HCT116 (cell line): Measurements from ENCODE around the gene IFT52. TPM values are rescaled to one million over a fixed set of nuclear protein-coding genes. Genes with fewer than 3 reads are reported as not detected.
"Not testable (repeated sequence)": the region's sequence is repeated elsewhere in the genome, so short reads cannot be mapped to it uniquely, and the experiment has no call there.

Experiments
- ATAC-seq: fragments of 200-7000 bp; cut with Tn5 transposase; 2 replicates; pipeline ENCODE4 v1.9.1; 2020; ENCODE audit warnings: mild to moderate bottlenecking, moderate library complexity
- BruUV-seq: library from RNA; stranded (reverse); fragments of 400-500 nt; replicated peaks from 2 replicates; lab custom pipeline; 2021; lab: Mats Ljungman, UMichigan
- CTCF ChIA-PET: fragments of 300-600 bp; sonication (Branson Sonifier 250); formaldehyde crosslinking; loops from one replicate; lab custom pipeline; 2021; ENCODE audit warnings: antibody characterized with exemption; lab: Charles Lee
- POLR2A ChIA-PET: fragments of 300-600, 350-600 bp; sonication (Branson Sonifier 250); formaldehyde crosslinking; loops from one replicate; lab custom pipeline; 2021; ENCODE audit warnings: antibody characterized with exemption; lab: Charles Lee
- RAD21 ChIA-PET, 2 experiments: fragments of 300-600 bp; sonication (Branson Sonifier 250); formaldehyde crosslinking; loops; one replicate each; lab custom pipeline; 2023; ENCODE audit warnings: low total read pairs in 2 of 2; ENCODE audit not compliant: uncharacterized antibody in 2 of 2, unreplicated experiment in 2 of 2, low non-redundant PET in 1 of 2; lab: Charles Lee
- DNase-seq: peaks from one replicate; pipeline ENCODE4 v3.0.0-alpha.2; 2010; ENCODE audit warnings: low read depth, low spot score
- H2AFZ ChIP-seq: fragments of 200-600 bp; shearing (Covaris generic), sonication (generic); 2 replicates; pipeline ENCODE4 v1.6.1; 2017; ENCODE audit warnings: low read depth, mixed run types, mixed read lengths, antibody characterized with exemption, low read length; ENCODE audit not compliant: poor library complexity, severe bottlenecking
- H3K27ac ChIP-seq: 2 replicates; pipeline ENCODE4 v1.5.1; 2012; ENCODE audit warnings: low read depth, low read length
- H3K27me3 ChIP-seq: fragments of 200-600 bp; sonication (generic); 2 replicates; pipeline ENCODE4 v1.6.1; 2016; ENCODE audit warnings: mixed run types, low read length, mixed read lengths; ENCODE audit not compliant: insufficient read depth
- H3K36me3 ChIP-seq, 2 experiments: fragments of 200-500 bp in 1 of 2; fragments of 200-600 bp in 1 of 2; sonication (Bioruptor generic) in 1 of 2; sonication (generic) in 1 of 2; 2 replicates each; pipeline versions ENCODE4 v1.5.1 to v1.6.1; 2014 to 2016; ENCODE audit warnings: low read length in 2 of 2, inconsistent platforms in 1 of 2, mixed read lengths in 1 of 2, mixed run types in 1 of 2; ENCODE audit not compliant: insufficient read depth in 2 of 2, control insufficient read depth in 1 of 2
- H3K4me1 ChIP-seq, 2 experiments: fragments of 200-600 bp in 1 of 2; sonication (generic) in 1 of 2; 2 replicates each; pipeline versions ENCODE4 v1.5.1 to v1.6.1; 2012 to 2017; ENCODE audit warnings: low read length in 2 of 2, inconsistent platforms in 1 of 2, mild to moderate bottlenecking in 1 of 2, mixed read lengths in 1 of 2, mixed run types in 1 of 2, moderate library complexity in 1 of 2; ENCODE audit not compliant: insufficient read depth in 2 of 2, control insufficient read depth in 1 of 2
- H3K4me2 ChIP-seq: fragments of 200-600 bp; sonication (generic); 2 replicates; pipeline ENCODE4 v1.6.1; 2017; ENCODE audit warnings: mixed run types, low read length, mixed read lengths
- H3K4me3 ChIP-seq, 2 experiments: fragments of 200-600 bp in 1 of 2; sonication (generic) in 1 of 2; replicated peaks in 1 of 2; 2 replicates each; pipeline ENCODE4 v1.5.1; 2011 to 2016; ENCODE audit warnings: low read length in 2 of 2, control low read depth in 1 of 2, low read depth in 1 of 2, mild to moderate bottlenecking in 1 of 2, mixed read lengths in 1 of 2, mixed run types in 1 of 2
- H3K79me2 ChIP-seq: fragments of 200-600 bp; sonication (generic); 2 replicates; pipeline ENCODE4 v1.6.1; 2017; ENCODE audit warnings: mild to moderate bottlenecking, mixed run types, low read length, moderate library complexity, mixed read lengths; ENCODE audit not compliant: insufficient read depth
- H3K9ac ChIP-seq: fragments of 200-600 bp; sonication (generic); 2 replicates; pipeline ENCODE4 v1.6.1; 2016; ENCODE audit warnings: low read length, mixed read lengths
- H3K9me2 ChIP-seq: fragments of 200-600 bp; sonication (generic), shearing (Covaris generic); 2 replicates; pipeline ENCODE4 v1.6.1; 2017; ENCODE audit warnings: mixed run types, mild to moderate bottlenecking, moderate library complexity; ENCODE audit not compliant: insufficient read depth
- H3K9me3 ChIP-seq, 2 experiments: fragments of 200-500 bp in 1 of 2; fragments of 200-600 bp in 1 of 2; sonication (Bioruptor generic) in 1 of 2; sonication (generic) in 1 of 2; 2 replicates each; pipeline ENCODE4 v1.6.1; 2014 to 2017; ENCODE audit warnings: low read length in 2 of 2, mixed read lengths in 2 of 2, inconsistent platforms in 1 of 2, low read depth in 1 of 2, mild to moderate bottlenecking in 1 of 2, mixed run types in 1 of 2, moderate library complexity in 1 of 2; ENCODE audit not compliant: control insufficient read depth in 1 of 2, insufficient read depth in 1 of 2
- H4K20me1 ChIP-seq: fragments of 200-600 bp; sonication (generic), shearing (Covaris generic); 2 replicates; pipeline ENCODE4 v1.6.1; 2017; ENCODE audit warnings: mixed run types, mild to moderate bottlenecking, moderate library complexity; ENCODE audit not compliant: insufficient read depth
- EZH2phosphoT487 ChIP-seq: fragments of 200-600 bp; IDR thresholded peaks from 2 replicates; pipeline ENCODE4 v1.6.1; 2018; ENCODE audit warnings: antibody characterized with exemption, borderline replicate concordance
- FOSL1 ChIP-seq: IDR thresholded peaks from 2 replicates; pipeline ENCODE4 v1.6.1; 2012; ENCODE audit warnings: low read depth
- JUND ChIP-seq: IDR thresholded peaks from 2 replicates; pipeline ENCODE4 v1.6.1; 2012
- ZBTB33 ChIP-seq: IDR thresholded peaks from 2 replicates; pipeline ENCODE4 v1.6.1; 2011; ENCODE audit warnings: mild to moderate bottlenecking, low read length, moderate library complexity; ENCODE audit not compliant: insufficient replicate concordance; ENCODE audit errors: extremely low read depth
- intact Hi-C: fragments of 100-400 bp; cut with micrococcal nuclease; formaldehyde crosslinking; loops from 2 replicates; pipeline ENCODE4 v1.10.0; 2022
- total RNA-seq: library from RNA; stranded (reverse); gene quantifications from one replicate; pipeline ENCODE4 v1.2.1, GENCODE V29; 2021; ENCODE audit not compliant: unreplicated experiment

The IFT52 gene
- total RNA-seq, 1 experiment from 2014 or later: 29.0 TPM

DNA sequence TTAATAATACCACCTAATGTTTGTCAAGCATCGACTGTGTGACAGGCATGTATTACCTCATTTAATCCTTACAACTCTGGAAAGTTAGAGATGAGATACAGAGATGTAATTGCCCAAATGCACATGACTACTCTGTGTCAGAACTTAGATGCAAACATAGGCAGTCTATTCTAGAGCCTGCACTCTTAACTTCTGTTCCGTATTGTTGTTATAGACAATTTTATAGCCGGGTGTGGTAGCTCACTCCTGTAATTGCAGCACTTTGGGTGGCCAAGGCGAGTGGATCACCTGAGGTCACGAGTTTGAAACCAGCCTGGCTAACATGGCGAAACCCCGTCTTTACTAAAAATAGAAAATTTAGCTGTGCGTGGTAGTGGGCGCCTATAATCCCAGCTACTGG, 15.0 kb downstream of the IFT52 start:
- Histone ChIP-seq H2AFZ (no peak overlapping the region), H3K9ac (no peak overlapping the region), H3K79me2 (no peaks in the 10 kb centered on the region), H3K36me3 (peaks cover 0 to 12% of the 10 kb centered on the region in 2 experiments; a peak in 2 of 4 replicates), H3K4me3 (no peak overlapping the region), H3K27ac (no peak overlapping the region), H3K9me3 (no peaks in the 10 kb centered on the region), H3K27me3 (no peaks in the 10 kb centered on the region), H3K9me2 (no peaks in the 10 kb centered on the region), H4K20me1 (no peaks in the 10 kb centered on the region), H3K4me1 (no peaks in the 10 kb centered on the region), H3K4me2 (no peak overlapping the region)
- ATAC-seq: no peak
- POLR2A ChIA-PET: interaction anchor here (1.2 kb wide), 1 partner anchor 15 kb away, joined by 3 read pairs; the partner anchor contains the start of gene IFT52
- TF ChIP-seq EZH2phosphoT487: no peak
- TF ChIP-seq ZBTB33: no peak
- TF ChIP-seq JUND: no peak
- no peak for TF ChIP-seq FOSL1
- DNase-seq: no peak
- RAD21 ChIA-PET: no interaction called here
- CTCF ChIA-PET: no interaction called here
- intact Hi-C loops: no loop called here
- BruUV-seq: no TSS peak

- intact Hi-C loops, POLR2A ChIA-PET, H3K9me2 ChIP-seq, CTCF ChIA-PET, H3K4me3 ChIP-seq, H2AFZ ChIP-seq, DNase-seq, H3K9ac ChIP-seq, H3K9me3 ChIP-seq, H3K27me3 ChIP-seq, H4K20me1 ChIP-seq, BruUV-seq, ATAC-seq, H3K4me1 ChIP-seq, RAD21 ChIA-PET, H3K4me2 ChIP-seq, H3K79me2 ChIP-seq, H3K27ac ChIP-seq: not testable (repeated sequence)
- peaks cover 0 to 12% of the 10 kb centered on the region in 2 experiments; a peak in 2 of 4 replicates for H3K36me3 ChIP-seq
Measured at GRCh38 chr20:43607278-43607677, 16.5 kb downstream of the IFT52 start.
